Bronchial epithelial cell (primary cell): ENCODE data around the gene BPGM. TPM values are rescaled to one million over a fixed set of nuclear protein-coding genes. Genes with fewer than 3 reads are reported as not detected.
A peak's percentile ranks its signal among the peaks of the same experiment; 100 is the strongest.
"Not testable (repeated sequence)": the region's sequence is repeated elsewhere in the genome, so short reads cannot be mapped to it uniquely, and the experiment has no call there.

ENCODE experiments used
- DNase-seq: peaks from one replicate; pipeline ENCODE4 v3.0.0-alpha.2; 2010; ENCODE audit warnings: low read depth
- FAIRE-seq: peaks from 2 replicates; lab custom pipeline; 2011; peaks lifted over from hg19 to GRCh38; lab: Jason Lieb, UNC
- H3K27me3 ChIP-seq: 2 replicates; pipeline ENCODE4 v1.5.1; 2011; ENCODE audit warnings: low read length; ENCODE audit not compliant: control insufficient read depth, insufficient read depth
- H3K36me3 ChIP-seq: 2 replicates; pipeline ENCODE4 v1.5.1; 2011; ENCODE audit warnings: low read length; ENCODE audit not compliant: control insufficient read depth, insufficient read depth
- H3K4me3 ChIP-seq: 2 replicates; pipeline ENCODE4 v1.5.1; 2011; ENCODE audit warnings: mild to moderate bottlenecking, low read depth, low read length, control low read depth
- CTCF ChIP-seq: IDR thresholded peaks from 2 replicates; pipeline ENCODE4 v1.5.1; 2011; ENCODE audit warnings: mild to moderate bottlenecking, moderate library complexity, low read length, control low read depth, inconsistent platforms; ENCODE audit not compliant: insufficient read depth, severe bottlenecking
- total RNA-seq: library from RNA; depleted of rRNA; stranded (reverse); fragments of >200 nt; gene quantifications from 2 replicates; pipeline ENCODE4 v1.2.1, GENCODE V29; 2014

Gene BPGM
- total RNA-seq, 1 donor from 2014 or later = 16.6 TPM

- Histone ChIP-seq H3K36me3 (no peaks in the 10 kb centered on the region), H3K27me3 (no peaks in the 10 kb centered on the region), H3K4me3 (no peak overlapping the region)
- peak; percentile 52 for DNase-seq
- FAIRE-seq = no peak
- TF ChIP-seq CTCF = no peak
These were observed 38.6 kb downstream of the BPGM start for GRCh38 chr7:134685250-134685649.

GRCh38 chr7:134686786-134687185 lies 40.1 kb downstream of the BPGM start:
- no peak for TF ChIP-seq CTCF
- peak; percentile 30 for DNase-seq
- Histone ChIP-seq H3K36me3 (no peaks in the 10 kb centered on the region), H3K4me3 (no peak overlapping the region), H3K27me3 (no peaks in the 10 kb centered on the region)
- no peak for FAIRE-seq

GRCh38 chr7:134689550-134689949 lies 42.9 kb downstream of the BPGM start:
- not testable (repeated sequence) for H3K36me3 ChIP-seq, H3K27me3 ChIP-seq, DNase-seq, H3K4me3 ChIP-seq, FAIRE-seq

- no peak overlapping the region for H3K4me3 ChIP-seq
These were observed 43.4 kb downstream of the BPGM start for GRCh38 chr7:134690016-134690415.

GRCh38 chr7:134690614-134691504 lies 44.2 kb downstream of the BPGM start:
- peak; percentile 66 for FAIRE-seq
- Histone ChIP-seq H3K36me3 (no peaks in the 10 kb centered on the region), H3K27me3 (no peaks in the 10 kb centered on the region), H3K4me3 (no peak overlapping the region)
- no peak for TF ChIP-seq CTCF
- no peak for DNase-seq

More at GRCh38 chr7:134690016-134690415, 43.4 kb downstream of the BPGM start:
- Histone ChIP-seq H3K36me3 (no peaks in the 10 kb centered on the region), H3K27me3 (no peaks in the 10 kb centered on the region)
- peak; percentile 15 for TF ChIP-seq CTCF
- FAIRE-seq (no peak), DNase-seq (no peak)

GRCh38 chr7:134691546-134692343 lies 45.1 kb downstream of the BPGM start:
- TF ChIP-seq CTCF = no peak
- Histone ChIP-seq H3K27me3 (no peaks in the 10 kb centered on the region), H3K4me3 (no peak overlapping the region), H3K36me3 (no peaks in the 10 kb centered on the region)
- FAIRE-seq = no peak
- no peak for DNase-seq
